ENCODE measurements around the gene THOC6. TPM values are rescaled to one million over a fixed set of nuclear protein-coding genes. Genes with fewer than 3 reads are reported as not detected.

The THOC6 gene
- total RNA-seq, 1 donor from 2014 or later = 59.1 TPM

- Mint-ChIP-seq H3K4me3 (ENCODE audit: low read depth) (no peak overlapping the region), H3K9me3 (no peaks in the 10 kb centered on the region), H3K27me3 (ENCODE audit: low read depth) (peaks cover 19% of the 10 kb centered on the region), H3K27ac (no peak overlapping the region), H3K36me3 (ENCODE audit: low read depth) (no peaks in the 10 kb centered on the region), H3K4me1 (ENCODE audit: low read depth) (peaks cover 3% of the 10 kb centered on the region)
- intact Hi-C loops (cut with micrococcal nuclease) = no loop called here
- DNase-seq (ENCODE audit: low spot score) = no peak
These were observed 10.3 kb upstream of the THOC6 start for GRCh38 chr16:3013491-3013951.

GRCh38 chr16:3013998-3014690 lies 9.7 kb upstream of the THOC6 start:
- intact Hi-C loops (cut with micrococcal nuclease) = no loop called here
- H3K27ac Mint-ChIP-seq = no peak overlapping the region
- no peak for DNase-seq (ENCODE audit: low spot score)
- H3K4me3 Mint-ChIP-seq (ENCODE audit: low read depth) = no peak overlapping the region
- H3K36me3 Mint-ChIP-seq (ENCODE audit: low read depth) = no peaks in the 10 kb centered on the region
- no peaks in the 10 kb centered on the region for H3K9me3 Mint-ChIP-seq
- H3K27me3 Mint-ChIP-seq (ENCODE audit: low read depth) = peaks cover 22% of the 10 kb centered on the region
- H3K4me1 Mint-ChIP-seq (ENCODE audit: low read depth) = no peaks in the 10 kb centered on the region

DNA sequence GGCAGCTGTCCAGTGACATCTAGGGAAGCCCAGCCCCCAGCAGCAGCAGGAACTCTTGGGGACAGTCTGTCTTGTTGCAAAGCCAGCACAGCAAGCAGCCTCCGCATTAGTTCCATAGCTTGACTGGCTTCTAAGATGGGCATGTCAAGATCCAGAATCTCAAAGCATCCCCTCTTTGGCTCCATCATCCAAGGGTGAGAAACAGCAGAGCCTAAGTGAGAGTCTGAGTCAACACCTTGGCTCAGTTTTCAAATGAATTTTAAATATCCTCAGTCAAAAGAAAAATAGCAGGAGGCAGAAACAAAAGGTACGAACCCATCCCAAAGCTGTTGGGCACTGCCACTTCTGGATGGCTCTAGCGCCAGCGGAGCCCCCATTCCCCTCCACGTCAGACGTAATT lies 8.9 kb upstream of the THOC6 start:
- Mint-ChIP-seq H3K27ac (no peak overlapping the region), H3K36me3 (ENCODE audit: low read depth) (no peaks in the 10 kb centered on the region), H3K9me3 (no peaks in the 10 kb centered on the region), H3K4me1 (ENCODE audit: low read depth) (peaks cover 4% of the 10 kb centered on the region), H3K4me3 (ENCODE audit: low read depth) (no peak overlapping the region), H3K27me3 (ENCODE audit: low read depth) (peaks cover 23% of the 10 kb centered on the region)
- intact Hi-C loops (cut with micrococcal nuclease) = no loop called here
- DNase-seq (ENCODE audit: low spot score) = no peak

DNA sequence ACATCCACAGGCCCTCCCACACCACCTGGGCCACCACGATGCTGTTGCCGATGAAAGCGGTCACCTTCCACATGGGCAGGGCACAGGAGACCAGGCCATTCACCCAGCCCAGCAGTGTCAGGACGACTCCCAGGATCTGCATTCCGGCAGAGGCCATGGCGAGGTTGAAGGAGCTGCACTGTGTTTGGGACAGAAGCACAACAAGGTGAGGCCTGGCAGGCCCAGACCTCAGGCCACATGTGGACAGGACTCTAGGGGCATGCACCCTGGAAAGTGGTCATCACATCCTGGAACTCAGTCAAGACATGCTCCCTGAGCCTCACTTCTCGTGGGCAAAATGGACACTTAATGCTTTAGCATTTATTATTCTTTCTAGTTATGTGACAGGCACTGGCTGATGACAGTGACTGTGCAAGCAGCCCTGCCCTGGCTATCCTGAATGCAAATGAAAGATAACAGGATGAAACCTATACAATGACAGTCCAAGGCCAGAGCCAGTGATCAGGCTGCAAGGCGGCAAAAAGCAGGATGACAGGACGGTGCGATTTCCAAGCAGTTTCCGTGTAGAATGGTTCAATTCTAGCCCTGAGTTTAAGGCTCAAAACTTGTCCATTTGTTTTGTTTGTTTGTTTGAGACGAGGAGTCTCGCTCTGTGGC lies 7.8 kb upstream of the THOC6 start:
- Mint-ChIP-seq H3K36me3 (ENCODE audit: low read depth) (no peaks in the 10 kb centered on the region), H3K4me1 (ENCODE audit: low read depth) (peaks cover 5% of the 10 kb centered on the region), H3K27ac (no peak overlapping the region), H3K9me3 (no peaks in the 10 kb centered on the region), H3K4me3 (ENCODE audit: low read depth) (no peak overlapping the region), H3K27me3 (ENCODE audit: low read depth) (peaks cover 24% of the 10 kb centered on the region)
- no peak for DNase-seq (ENCODE audit: low spot score)
- intact Hi-C loops (cut with micrococcal nuclease) = no loop called here

DNA sequence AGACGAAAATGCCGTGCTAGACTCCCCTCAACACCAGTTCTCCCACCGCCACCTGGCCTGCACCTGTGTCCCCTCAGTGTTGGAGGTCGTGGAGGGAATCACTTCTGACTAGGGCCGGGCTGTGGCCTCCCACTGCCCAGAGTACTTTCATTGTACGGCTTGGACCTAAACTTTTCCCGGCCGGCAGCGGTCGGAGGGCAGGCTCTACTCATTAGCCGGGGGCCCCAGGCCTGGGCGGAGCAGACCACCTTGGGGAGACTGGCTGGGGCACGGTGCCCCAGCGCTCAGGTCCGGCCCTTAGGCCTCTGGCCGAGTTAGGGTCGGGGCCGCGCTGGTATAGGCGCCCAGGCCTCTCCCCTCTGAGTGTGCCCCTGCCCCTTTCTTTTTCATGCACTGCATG lies 6.5 kb upstream of the THOC6 start:
- Mint-ChIP-seq H3K4me3 (ENCODE audit: low read depth) (no peak overlapping the region), H3K9me3 (no peaks in the 10 kb centered on the region), H3K27ac (no peak overlapping the region), H3K36me3 (ENCODE audit: low read depth) (no peaks in the 10 kb centered on the region), H3K4me1 (ENCODE audit: low read depth) (peaks cover 18% of the 10 kb centered on the region), H3K27me3 (ENCODE audit: low read depth) (peaks cover 24% of the 10 kb centered on the region)
- intact Hi-C loops (cut with micrococcal nuclease) = no loop called here
- no peak for DNase-seq (ENCODE audit: low spot score)

- intact Hi-C loops (cut with micrococcal nuclease) = no loop called here
- DNase-seq (ENCODE audit: low spot score) = no peak
- H3K27ac Mint-ChIP-seq = no peak within 1 kb of the TSS
- H3K9me3 Mint-ChIP-seq = no peaks in the 10 kb centered on the region
- peaks cover 24% of the 10 kb centered on the region for H3K4me1 Mint-ChIP-seq (ENCODE audit: low read depth)
- peaks cover 21% of the 10 kb centered on the region for H3K27me3 Mint-ChIP-seq (ENCODE audit: low read depth)
- no peaks in the 10 kb centered on the region for H3K36me3 Mint-ChIP-seq (ENCODE audit: low read depth)
- H3K4me3 Mint-ChIP-seq (ENCODE audit: low read depth) = no peak within 1 kb of the TSS
These were observed 5.9 kb upstream of the THOC6 start, which contains the start of gene CLDN6 for GRCh38 chr16:3017794-3018506. Gene CLDN6 (minus strand): TSS chr16:3018183. CDS start chr16:3016021, 2,162 bp downstream.

DNA sequence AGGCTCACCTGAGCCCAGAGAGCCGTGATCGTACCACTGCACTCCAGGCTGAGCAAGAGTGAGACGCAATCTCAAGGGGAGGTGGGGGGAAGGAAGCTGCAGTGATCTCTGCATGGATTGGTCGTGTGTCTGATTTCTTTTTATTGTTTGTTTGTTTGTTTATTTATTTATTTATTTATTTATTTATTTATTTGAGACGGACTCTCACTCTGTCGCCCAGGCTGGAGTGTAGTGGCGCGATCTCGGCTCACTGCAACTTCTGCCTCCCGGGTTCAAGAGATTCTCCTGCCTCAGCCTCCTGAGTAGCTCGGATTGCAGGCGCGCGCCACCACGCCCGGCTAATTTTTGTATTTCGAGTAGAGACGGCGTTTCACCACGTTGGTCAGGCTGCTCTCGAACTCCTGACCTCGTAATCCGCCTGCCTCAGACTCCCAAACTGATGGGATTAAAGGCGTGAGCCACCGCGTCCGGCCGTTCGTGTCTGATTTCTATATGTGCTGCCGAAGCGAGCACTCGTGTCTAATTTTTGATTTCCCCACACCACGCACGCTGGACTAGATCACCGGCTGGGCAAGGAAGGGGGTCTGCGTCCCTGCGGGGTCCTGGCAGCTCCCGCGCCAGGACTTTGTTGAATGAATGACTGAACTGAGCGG lies 4.1 kb upstream of the THOC6 start:
- intact Hi-C loops (cut with micrococcal nuclease) = loop anchor here (1.0 to 10.0 kb wide), 3 partner anchors 16 to 105 kb away; partner anchors contain the start of gene PKMYT1
- Mint-ChIP-seq H3K9me3 (no peaks in the 10 kb centered on the region), H3K36me3 (ENCODE audit: low read depth) (peaks cover 3% of the 10 kb centered on the region), H3K4me1 (ENCODE audit: low read depth) (peaks cover 32% of the 10 kb centered on the region), H3K27me3 (ENCODE audit: low read depth) (peaks cover 16% of the 10 kb centered on the region), H3K27ac (peak overlapping the region; percentile 68), H3K4me3 (ENCODE audit: low read depth) (peak overlapping the region; percentile 88)
- no peak for DNase-seq (ENCODE audit: low spot score)

DNA sequence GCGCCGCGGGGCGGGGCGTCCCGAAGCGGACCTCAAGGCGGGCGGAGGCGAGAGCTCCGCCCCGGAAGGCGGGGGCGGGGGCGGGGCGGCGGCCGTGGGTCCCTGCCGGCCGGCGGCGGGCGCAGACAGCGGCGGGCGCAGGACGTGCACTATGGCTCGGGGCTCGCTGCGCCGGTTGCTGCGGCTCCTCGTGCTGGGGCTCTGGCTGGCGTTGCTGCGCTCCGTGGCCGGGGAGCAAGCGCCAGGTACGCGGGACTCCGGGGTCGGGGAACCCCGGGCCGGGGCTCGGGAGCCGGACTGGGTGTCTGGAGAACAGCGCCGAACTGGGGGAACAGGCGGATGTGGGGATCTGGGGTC lies 3.6 kb upstream of the THOC6 start, which contains the start of gene TNFRSF12A:
Gene TNFRSF12A (plus strand): TSS at position 122 of the 357 bp plus-strand sequence. CDS start 30 bp downstream, at position 152.
- intact Hi-C loops (cut with micrococcal nuclease) = loop anchor here (1.0 to 10.0 kb wide), 3 partner anchors 17 to 105 kb away; partner anchors contain the start of gene PKMYT1
- peaks cover 16% of the 10 kb centered on the region for H3K27me3 Mint-ChIP-seq (ENCODE audit: low read depth)
- no peaks in the 10 kb centered on the region for H3K9me3 Mint-ChIP-seq
- H3K4me3 Mint-ChIP-seq (ENCODE audit: low read depth) = peak within 1 kb of the TSS; percentile 88
- H3K27ac Mint-ChIP-seq = peak within 1 kb of the TSS; percentile 90
- peaks cover 3% of the 10 kb centered on the region for H3K36me3 Mint-ChIP-seq (ENCODE audit: low read depth)
- H3K4me1 Mint-ChIP-seq (ENCODE audit: low read depth) = peaks cover 34% of the 10 kb centered on the region
- peak; percentile 70 for DNase-seq (ENCODE audit: low spot score)

GRCh38 chr16:3020604-3021448 lies 3.0 kb upstream of the THOC6 start:
- peak overlapping the region; percentile 87 for H3K4me3 Mint-ChIP-seq (ENCODE audit: low read depth)
- H3K27me3 Mint-ChIP-seq (ENCODE audit: low read depth) = peaks cover 16% of the 10 kb centered on the region
- H3K4me1 Mint-ChIP-seq (ENCODE audit: low read depth) = peaks cover 35% of the 10 kb centered on the region
- DNase-seq (ENCODE audit: low spot score) = peak; percentile 41
- intact Hi-C loops (cut with micrococcal nuclease) = loop anchor here (1.0 to 10.0 kb wide), 3 partner anchors 18 to 104 kb away; partner anchors contain the start of gene PKMYT1
- peaks cover 9% of the 10 kb centered on the region for H3K36me3 Mint-ChIP-seq (ENCODE audit: low read depth)
- no peaks in the 10 kb centered on the region for H3K9me3 Mint-ChIP-seq
- H3K27ac Mint-ChIP-seq = peak overlapping the region; percentile 90

GRCh38 chr16:3021449-3022207 lies 2.2 kb upstream of the THOC6 start:
- Mint-ChIP-seq H3K9me3 (no peaks in the 10 kb centered on the region), H3K4me1 (ENCODE audit: low read depth) (peaks cover 35% of the 10 kb centered on the region), H3K27ac (peak overlapping the region; percentile 90), H3K27me3 (ENCODE audit: low read depth) (peaks cover 16% of the 10 kb centered on the region), H3K4me3 (ENCODE audit: low read depth) (peak overlapping the region; percentile 87), H3K36me3 (ENCODE audit: low read depth) (peaks cover 17% of the 10 kb centered on the region)
- DNase-seq (ENCODE audit: low spot score) = peak; percentile 69
- intact Hi-C loops (cut with micrococcal nuclease) = loop anchor here (2.0 to 10.0 kb wide), 3 partner anchors 39 to 117 kb away; partner anchors contain the start of gene PKMYT1

DNA sequence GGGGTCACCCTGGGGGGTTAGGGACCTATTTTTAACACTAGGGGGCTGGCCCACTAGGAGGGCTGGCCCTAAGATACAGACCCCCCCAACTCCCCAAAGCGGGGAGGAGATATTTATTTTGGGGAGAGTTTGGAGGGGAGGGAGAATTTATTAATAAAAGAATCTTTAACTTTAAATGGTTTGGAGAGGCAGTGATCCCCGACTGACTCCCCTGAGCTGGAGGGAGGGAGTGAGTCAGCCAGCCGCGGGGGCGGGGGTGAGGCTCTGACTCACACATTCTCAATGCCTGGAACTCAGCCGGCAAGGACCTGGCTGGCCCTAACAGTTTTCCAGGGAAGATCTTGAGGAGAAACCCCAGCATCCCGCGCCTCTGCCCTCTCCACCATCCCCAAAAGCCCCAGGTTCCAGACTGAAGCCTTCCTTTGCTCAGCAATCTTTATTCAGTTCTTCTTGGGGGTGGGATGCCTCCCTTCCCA lies 1.6 kb upstream of the THOC6 start:
- Mint-ChIP-seq H3K9me3 (no peaks in the 10 kb centered on the region), H3K27me3 (ENCODE audit: low read depth) (peaks cover 11% of the 10 kb centered on the region), H3K4me3 (ENCODE audit: low read depth) (peak overlapping the region; percentile 87), H3K4me1 (ENCODE audit: low read depth) (peaks cover 35% of the 10 kb centered on the region), H3K27ac (peak overlapping the region; percentile 90), H3K36me3 (ENCODE audit: low read depth) (peaks cover 23% of the 10 kb centered on the region)
- intact Hi-C loops (cut with micrococcal nuclease) = loop anchor here (2.0 to 10.0 kb wide), 3 partner anchors 40 to 117 kb away; partner anchors contain the start of gene PKMYT1
- peak; percentile 64 for DNase-seq (ENCODE audit: low spot score)
